Measurements from ENCODE around the gene TRPC1. TPM values are rescaled to one million over a fixed set of nuclear protein-coding genes. Genes with fewer than 3 reads are reported as not detected.

TRPC1 gene
- polyA plus RNA-seq, 2 of the 4 experiments (the other 2 are of a cell fraction) = 10.3 to 32.2 TPM

GRCh38 chr3:142808103-142808917 lies 84.5 kb downstream of the TRPC1 start:
- POLR2A ChIA-PET = no interaction called here
- Histone ChIP-seq H3K4me3 (no peak overlapping the region), H3K4me1 (peaks cover 13% of the 10 kb centered on the region; the same call in 2 of the 3 replicates), H3K9me3 (no peaks in the 10 kb centered on the region), H3K4me2 (peak overlapping the region; percentile 15; the same call in 2 of the 3 replicates), H3K27ac (peak overlapping the region; percentile 58 to 81; a peak in 5 of 6 replicates)
- FAIRE-seq (no peak), DNase-seq (ENCODE audit: low read depth in 1 of 2, low spot score in 1 of 2) (peak; percentile 32 to 68), ATAC-seq (peak; percentile 93 to 98)
- 65% methylated on average over 9 of the region's 9 CpGs for WGBS (ENCODE audit: missing lambda C conversion rate)
- CTCF ChIA-PET = interaction anchor here (1.5 to 4.7 kb wide), 5 partner anchors 9 to 221 kb away, joined by 3 to 33 read pairs (median 4); partner anchors contain the start of gene TRPC1
- TF ChIP-seq TFCP2L1 (CRISPR knock-in tag; IDR thresholded peaks at IDR 0.05) (no peak), MYC (IDR thresholded peaks at IDR 0.05; ENCODE audit: borderline replicate concordance, low read length) (no peak), CEBPB (IDR thresholded peaks at IDR 0.05) (peak in 1 of 2 experiments; percentile 42; a peak in 1 of 4 replicates), BCL3 (IDR thresholded peaks at IDR 0.05) (no peak), KDM5A (IDR thresholded peaks at IDR 0.05) (no peak), PBX3 (IDR thresholded peaks at IDR 0.05) (no peak), PHF8 (IDR thresholded peaks at IDR 0.05; ENCODE audit: borderline replicate concordance, low read depth) (no peak), NR3C1 (IDR thresholded peaks at IDR 0.05) (no peak), HOXA7 (CRISPR knock-in tag; IDR thresholded peaks at IDR 0.05) (no peak), HES2 (IDR thresholded peaks at IDR 0.05) (peak; percentile 31; the same call in 1 of the 2 replicates), BHLHE40 (IDR thresholded peaks at IDR 0.05; ENCODE audit: low read depth, low read length) (no peak), EHMT2 (IDR thresholded peaks at IDR 0.05; ENCODE audit: low read depth) (no peak), SMC3 (IDR thresholded peaks at IDR 0.05) (no peak), REST (IDR thresholded peaks at IDR 0.05) (no peak), MAFK (IDR thresholded peaks at IDR 0.05; ENCODE audit: partially characterized antibody) (no peak), MAZ (IDR thresholded peaks at IDR 0.05; ENCODE audit: borderline replicate concordance, low read depth, low read length) (no peak), SREBF2 (IDR thresholded peaks at IDR 0.05) (no peak), CHD4 (IDR thresholded peaks at IDR 0.05; ENCODE audit: borderline replicate concordance) (no peak), EHF (CRISPR knock-in tag; IDR thresholded peaks at IDR 0.05) (no peak), NPAS2 (CRISPR knock-in tag; IDR thresholded peaks at IDR 0.05; ENCODE audit: borderline replicate concordance) (no peak), GATA3 (IDR thresholded peaks at IDR 0.05; ENCODE audit: borderline replicate concordance) (no peak), FOSB (CRISPR knock-in tag; IDR thresholded peaks at IDR 0.05) (no peak), KDM1A (IDR thresholded peaks at IDR 0.05; ENCODE audit: low read depth) (no peak), RARB (CRISPR knock-in tag; IDR thresholded peaks at IDR 0.05) (no peak), E2F6 (IDR thresholded peaks at IDR 0.05; ENCODE audit: borderline replicate concordance, low read depth) (no peak), MAX (IDR thresholded peaks at IDR 0.05) (no peak), USF2 (IDR thresholded peaks at IDR 0.05) (peak; percentile 51), POLR2A (IDR thresholded peaks at IDR 0.05; ENCODE audit: low read length) (no peak), RAD21 (conservative IDR thresholded peaks at IDR 0.05 in 1 of 2, IDR thresholded peaks at IDR 0.05 in 1 of 2) (no peak), EP300 (IDR thresholded peaks at IDR 0.05) (peak in 1 of 2 experiments; percentile 36; a peak in 1 of 5 replicates), FOSL2 (IDR thresholded peaks at IDR 0.05) (peak; percentile 79), FOSL2 (CRISPR knock-in tag; IDR thresholded peaks at IDR 0.05) (peak; percentile 66)

Data from A549 (cell line).